ENCODE measurements around the gene BICRAL.
"Not testable (repeated sequence)": the region's sequence is repeated elsewhere in the genome, so short reads cannot be mapped to it uniquely, and the experiment has no call there.

Gene BICRAL

GRCh38 chr6:42762426-42762859 lies 19.4 kb upstream of the BICRAL start:
- DNase-seq (ENCODE audit: low spot score): no peak

- DNase-seq (ENCODE audit: low spot score): no peak
Measured at GRCh38 chr6:42762950-42763349, 18.9 kb upstream of the BICRAL start.

- no peak for DNase-seq (ENCODE audit: low spot score)
Measured at GRCh38 chr6:42764911-42765648, 16.8 kb upstream of the BICRAL start.

GRCh38 chr6:42766163-42766670 lies 15.6 kb upstream of the BICRAL start:
- DNase-seq (ENCODE audit: low spot score): no peak

- no peak for DNase-seq (ENCODE audit: low spot score)
Measured at GRCh38 chr6:42769051-42769450, 12.8 kb upstream of the BICRAL start.

- no peak for DNase-seq (ENCODE audit: low spot score)
Measured at GRCh38 chr6:42769836-42770235, 12.0 kb upstream of the BICRAL start.

GRCh38 chr6:42771741-42772100 lies 10.1 kb upstream of the BICRAL start:
- DNase-seq (ENCODE audit: low spot score): no peak

GRCh38 chr6:42774201-42774600 lies 7.7 kb upstream of the BICRAL start:
- no peak for DNase-seq (ENCODE audit: low spot score)

- DNase-seq (ENCODE audit: low spot score): not testable (repeated sequence)
Measured at GRCh38 chr6:42774821-42775487, 6.9 kb upstream of the BICRAL start.

GRCh38 chr6:42777126-42777822 lies 4.6 kb upstream of the BICRAL start:
- DNase-seq (ENCODE audit: low spot score): no peak

GRCh38 chr6:42778122-42778521 lies 3.7 kb upstream of the BICRAL start:
- DNase-seq (ENCODE audit: low spot score): no peak

GRCh38 chr6:42779521-42779920 lies 2.3 kb upstream of the BICRAL start:
- no peak for DNase-seq (ENCODE audit: low spot score)

GRCh38 chr6:42781546-42781795 lies 381 bp upstream of the BICRAL start:
- DNase-seq (ENCODE audit: low spot score): no peak

GRCh38 chr6:42782689-42783176 lies 881 bp downstream of the BICRAL start:
- DNase-seq (ENCODE audit: low spot score): peak; percentile 85

- DNase-seq (ENCODE audit: low spot score): peak; percentile 53
Measured at GRCh38 chr6:42783177-42783875, 1.5 kb downstream of the BICRAL start.

GRCh38 chr6:42783876-42784642 lies 2.2 kb downstream of the BICRAL start:
- DNase-seq (ENCODE audit: low spot score): peak; percentile 65

GRCh38 chr6:42784717-42785498 lies 3.1 kb downstream of the BICRAL start:
- DNase-seq (ENCODE audit: low spot score): peak; percentile 39

GRCh38 chr6:42786525-42786985 lies 4.7 kb downstream of the BICRAL start:
- no peak for DNase-seq (ENCODE audit: low spot score)

- DNase-seq (ENCODE audit: low spot score): no peak
Measured at GRCh38 chr6:42787063-42787472, 5.2 kb downstream of the BICRAL start.

GRCh38 chr6:42788671-42789070 lies 6.8 kb downstream of the BICRAL start:
- no peak for DNase-seq (ENCODE audit: low spot score)
